Hepatocyte (in vitro differentiated cells): ENCODE data around the gene IAH1.

Source experiments
- EZH2 ChIP-seq: fragments of 200-600 bp; sonication (generic); IDR thresholded peaks from 2 replicates; pipeline ENCODE4 v1.6.1; 2016; ENCODE audit warnings: antibody characterized with exemption, mild to moderate bottlenecking, borderline replicate concordance
- EZH2phosphoT487 ChIP-seq: fragments of 200-600 bp; sonication (generic); IDR thresholded peaks from one replicate; pipeline ENCODE4 v1.6.1; 2018; ENCODE audit warnings: antibody characterized with exemption, mild to moderate bottlenecking, low read depth, moderate library complexity; ENCODE audit not compliant: unreplicated experiment, severe bottlenecking
- TF ChIP-seq, protein P1 (sequence below): fragments of 200-600 bp; sonication (generic); IDR thresholded peaks from 2 replicates; pipeline ENCODE4 v1.5.1; 2016; ENCODE audit warnings: antibody characterized with exemption, mild to moderate bottlenecking; ENCODE audit not compliant: poor library complexity

DNA sequence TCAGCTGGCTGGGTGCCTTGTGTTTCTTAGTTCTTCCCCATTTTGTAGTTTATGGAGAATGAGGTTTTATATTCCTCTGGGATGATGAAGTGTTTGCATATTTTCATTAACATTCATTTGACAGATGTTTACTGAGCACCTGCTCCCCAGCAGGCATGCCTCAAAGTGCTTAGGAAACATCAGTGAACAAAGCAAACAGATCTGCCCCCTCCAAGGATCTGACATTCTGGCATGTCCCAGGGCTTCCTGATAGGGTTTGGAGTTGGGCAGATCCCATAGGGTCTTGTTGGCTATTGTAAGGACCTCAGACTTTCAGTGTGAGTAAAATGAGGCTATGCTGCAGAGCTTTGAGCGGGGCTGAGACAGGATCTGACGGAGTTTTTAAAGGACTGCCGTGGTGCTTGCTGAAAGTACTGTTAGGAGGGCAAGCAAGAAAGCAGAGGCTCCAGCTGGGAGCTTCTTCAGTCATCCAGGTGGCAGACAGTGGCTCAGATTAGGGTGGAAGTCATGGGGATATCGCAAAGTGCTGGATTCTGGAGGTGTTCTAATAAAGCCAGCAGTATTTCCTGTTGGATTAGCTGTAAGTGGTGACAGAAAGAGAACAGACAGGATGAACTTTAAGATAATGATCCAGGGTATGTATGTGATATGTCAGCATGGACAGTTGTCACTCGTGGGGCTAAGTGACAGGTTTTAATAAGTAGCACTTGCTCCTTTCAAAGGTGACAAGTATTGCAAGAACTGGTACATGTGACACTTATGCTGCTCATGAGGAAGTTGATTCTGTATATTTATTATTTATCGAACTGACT, 11.3 kb upstream of the IAH1 start:
- TF ChIP-seq, protein P1, sequence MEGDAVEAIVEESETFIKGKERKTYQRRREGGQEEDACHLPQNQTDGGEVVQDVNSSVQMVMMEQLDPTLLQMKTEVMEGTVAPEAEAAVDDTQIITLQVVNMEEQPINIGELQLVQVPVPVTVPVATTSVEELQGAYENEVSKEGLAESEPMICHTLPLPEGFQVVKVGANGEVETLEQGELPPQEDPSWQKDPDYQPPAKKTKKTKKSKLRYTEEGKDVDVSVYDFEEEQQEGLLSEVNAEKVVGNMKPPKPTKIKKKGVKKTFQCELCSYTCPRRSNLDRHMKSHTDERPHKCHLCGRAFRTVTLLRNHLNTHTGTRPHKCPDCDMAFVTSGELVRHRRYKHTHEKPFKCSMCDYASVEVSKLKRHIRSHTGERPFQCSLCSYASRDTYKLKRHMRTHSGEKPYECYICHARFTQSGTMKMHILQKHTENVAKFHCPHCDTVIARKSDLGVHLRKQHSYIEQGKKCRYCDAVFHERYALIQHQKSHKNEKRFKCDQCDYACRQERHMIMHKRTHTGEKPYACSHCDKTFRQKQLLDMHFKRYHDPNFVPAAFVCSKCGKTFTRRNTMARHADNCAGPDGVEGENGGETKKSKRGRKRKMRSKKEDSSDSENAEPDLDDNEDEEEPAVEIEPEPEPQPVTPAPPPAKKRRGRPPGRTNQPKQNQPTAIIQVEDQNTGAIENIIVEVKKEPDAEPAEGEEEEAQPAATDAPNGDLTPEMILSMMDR = no peak
- TF ChIP-seq EZH2 (no peak), EZH2phosphoT487 (no peak)
